Iris pigment epithelial cell (primary cell): ENCODE results near the gene SSBP3.
"Not testable (repeated sequence)": the region's sequence is repeated elsewhere in the genome, so short reads cannot be mapped to it uniquely, and the experiment has no call there.

Source experiments
- DNase-seq: peaks from one replicate; pipeline ENCODE4 v3.0.0-alpha.2; 2011; ENCODE audit warnings: low read depth

The SSBP3 gene

DNA sequence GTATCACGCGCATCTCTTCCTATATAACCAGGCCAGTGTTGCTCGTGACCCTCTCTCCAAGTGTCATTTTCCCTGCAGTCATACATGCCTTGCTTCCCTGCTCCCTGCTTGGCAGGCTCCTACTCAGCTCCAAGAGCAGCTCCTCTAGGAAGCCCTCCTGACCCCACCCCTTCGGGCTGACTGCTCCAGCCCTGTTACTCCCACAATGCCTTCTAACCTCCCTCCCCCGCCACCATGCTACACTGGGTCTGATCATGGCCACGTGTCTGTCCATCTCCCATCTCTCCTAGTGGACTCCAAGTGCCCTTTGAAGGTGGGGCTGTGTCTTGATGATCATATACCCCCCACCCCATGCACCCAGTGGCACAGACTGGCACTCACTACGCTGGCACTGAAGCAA, 161.5 kb downstream of the SSBP3 start:
- no peak for DNase-seq

DNA sequence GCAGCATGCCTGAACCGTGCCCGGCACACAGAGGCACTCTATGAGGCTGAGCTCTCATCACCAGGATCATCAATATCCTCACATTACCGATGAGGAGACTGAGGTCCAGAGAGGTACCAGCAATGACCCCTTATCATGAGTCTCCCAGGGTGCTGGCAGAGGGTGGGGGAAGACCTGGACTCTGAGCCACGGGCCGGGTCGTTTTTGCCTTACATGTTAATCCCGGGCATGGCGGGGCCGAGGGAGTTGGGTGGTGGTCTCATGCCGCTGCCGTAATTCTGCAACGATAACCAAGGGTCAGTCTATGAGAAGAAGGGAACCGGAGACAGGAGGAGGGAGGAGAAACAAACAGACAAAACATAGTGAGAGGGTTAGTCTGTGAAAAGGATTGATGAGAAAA, 163.2 kb downstream of the SSBP3 start:
- no peak for DNase-seq

DNA sequence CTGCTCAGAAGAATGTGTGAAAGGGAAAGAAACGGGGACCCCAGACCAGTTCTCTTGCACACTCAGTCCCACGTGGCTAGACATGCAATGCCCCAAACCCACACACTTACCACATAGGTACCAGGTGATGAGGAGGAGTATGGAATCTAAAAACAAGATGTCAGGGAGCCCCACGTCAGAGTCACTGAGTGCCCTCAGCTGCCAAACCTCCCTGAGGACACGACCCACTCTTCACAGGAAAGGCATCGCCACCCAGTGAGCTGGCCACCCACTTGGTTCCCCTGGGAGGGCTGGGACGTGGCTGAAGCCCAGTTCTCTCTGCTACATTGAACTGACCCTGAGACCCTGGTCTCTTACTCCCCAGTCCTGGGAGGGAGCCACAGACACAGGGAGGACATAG, 164.8 kb downstream of the SSBP3 start:
- no peak for DNase-seq

DNA sequence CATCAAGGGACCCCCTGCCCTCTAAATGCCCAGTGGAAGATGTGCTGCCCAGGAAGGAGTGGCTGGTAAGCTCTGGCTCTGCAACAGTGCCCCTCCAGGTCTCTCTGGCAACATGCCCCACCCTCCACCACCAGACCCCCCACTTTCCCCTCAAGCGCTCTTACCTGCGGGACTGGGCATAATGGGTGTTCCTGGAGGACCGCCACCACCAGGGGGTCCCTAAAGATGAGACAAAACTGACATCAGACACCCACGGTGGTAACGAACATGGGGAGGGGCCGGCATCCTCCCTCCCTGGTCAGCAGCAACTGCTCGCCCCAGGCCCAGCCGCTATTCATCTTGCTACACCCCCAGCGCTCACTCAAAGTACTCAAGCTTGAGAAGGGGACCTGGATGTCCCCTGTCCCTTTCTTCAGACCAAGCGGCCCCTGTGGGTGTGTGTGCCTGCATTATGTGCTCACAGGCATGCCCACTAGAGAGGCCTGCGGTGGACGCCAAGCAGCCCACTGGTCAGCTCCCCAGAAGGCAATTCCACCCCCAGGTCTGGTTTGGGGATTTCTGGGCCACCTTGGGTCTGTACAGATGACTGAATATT, 165.4 kb downstream of the SSBP3 start:
- DNase-seq, result no peak

DNA sequence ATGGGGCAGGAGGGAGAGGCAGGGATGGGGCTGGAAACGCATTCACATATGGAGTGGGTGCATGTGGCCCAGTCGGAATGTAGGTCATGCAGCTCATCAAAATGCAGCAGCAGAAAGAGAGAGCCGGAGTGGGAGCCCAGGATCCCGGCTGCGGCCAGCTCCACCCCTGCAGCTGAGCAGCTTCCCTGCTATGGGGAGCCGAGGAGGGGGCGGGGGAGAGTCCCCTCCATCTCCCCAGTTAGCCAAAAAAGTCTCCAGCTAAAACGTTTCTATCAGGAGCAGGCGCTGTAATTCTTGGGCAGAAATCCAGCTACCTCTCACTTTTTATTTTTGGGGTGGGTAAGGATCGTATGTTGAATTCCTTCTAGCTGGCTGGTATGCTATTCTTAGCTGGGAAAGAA, 166.6 kb downstream of the SSBP3 start:
- no peak for DNase-seq

DNA sequence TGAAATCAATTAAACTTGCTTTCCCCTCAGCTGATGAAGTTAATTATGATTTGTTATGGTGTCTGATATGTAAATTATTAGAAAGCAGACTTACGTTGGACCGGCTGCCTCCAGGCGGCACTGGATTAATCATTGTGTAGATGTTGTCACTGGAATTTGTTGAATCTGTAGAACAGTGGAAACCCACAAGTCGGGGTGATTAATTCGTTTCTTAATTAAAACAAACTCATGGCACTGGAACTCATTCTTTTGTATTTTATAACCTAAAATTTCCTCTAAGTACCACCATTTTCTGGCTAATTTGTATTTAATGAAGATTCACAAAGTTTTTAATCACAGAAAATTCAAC, 167.2 kb downstream of the SSBP3 start:
- no peak for DNase-seq

DNA sequence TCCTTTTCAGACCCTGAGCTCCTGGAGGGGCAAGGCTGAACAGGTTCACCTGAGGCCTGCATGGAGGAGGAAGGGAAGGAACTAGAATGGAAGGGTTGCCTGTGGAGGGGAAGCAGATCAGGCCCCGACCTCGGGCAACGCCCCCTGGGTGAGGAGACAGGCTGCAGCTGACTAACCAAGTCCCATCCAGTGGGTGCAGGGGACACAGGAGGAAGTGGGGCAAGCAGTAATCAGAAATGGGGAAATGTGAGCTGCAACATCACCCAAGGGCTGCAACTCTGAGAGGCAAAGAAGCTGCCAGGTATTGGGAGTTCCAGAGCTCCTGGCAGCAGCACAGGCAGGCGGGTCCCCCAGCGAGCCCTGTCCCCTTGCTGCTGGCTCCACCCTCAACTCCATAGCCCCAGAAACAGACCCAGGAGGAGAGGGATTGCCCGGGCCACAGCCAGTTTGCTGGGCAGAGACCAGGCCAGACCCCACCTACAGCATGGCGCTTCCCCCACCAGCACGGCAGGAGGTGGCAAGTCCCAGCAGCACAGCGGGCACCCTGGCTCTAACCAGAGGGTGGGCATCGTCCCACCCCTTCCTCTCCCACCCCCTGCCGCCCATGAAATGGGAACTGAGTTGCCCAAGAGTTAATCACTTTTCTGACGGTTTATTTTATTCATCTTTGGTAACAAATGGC, 167.7 kb downstream of the SSBP3 start:
- DNase-seq, result no peak

DNA sequence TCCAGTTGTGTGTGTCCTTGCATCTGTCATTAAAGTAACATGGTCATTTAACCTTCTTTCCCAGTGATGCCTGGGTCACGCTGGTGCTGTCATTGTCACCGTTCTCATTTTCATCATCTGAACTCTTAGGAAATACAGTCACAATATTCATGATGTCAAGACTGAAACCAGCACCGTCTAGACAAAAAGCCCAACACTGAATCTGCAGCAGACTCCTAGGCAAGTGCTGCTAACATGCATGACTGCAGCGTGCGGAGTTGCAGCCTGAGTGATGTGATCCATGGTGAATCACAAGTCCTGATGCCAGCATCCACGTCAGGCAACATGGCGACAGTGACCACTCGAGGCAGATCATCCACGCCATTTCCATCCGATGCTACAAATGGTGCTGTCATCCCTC, 168.6 kb downstream of the SSBP3 start:
- DNase-seq, result no peak

DNA sequence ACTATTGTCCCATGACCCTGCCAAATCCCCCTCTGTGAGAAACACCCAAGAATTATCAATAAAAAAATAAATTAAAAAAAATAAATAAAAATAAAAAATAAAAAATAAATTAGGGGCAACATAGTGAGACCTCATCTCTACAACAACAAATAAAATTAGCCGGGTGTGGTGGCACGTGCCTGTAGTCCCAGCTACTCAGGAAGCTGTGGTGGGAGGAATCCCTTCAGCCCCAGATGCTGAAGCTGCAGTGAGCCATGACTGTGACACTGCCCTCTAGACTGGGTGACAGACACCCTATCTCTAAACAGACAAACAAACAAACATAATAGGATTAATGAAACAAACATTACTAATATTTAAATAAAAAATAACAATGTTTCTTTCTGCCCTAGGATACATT, 171.9 kb downstream of the SSBP3 start:
- DNase-seq, result no peak

DNA sequence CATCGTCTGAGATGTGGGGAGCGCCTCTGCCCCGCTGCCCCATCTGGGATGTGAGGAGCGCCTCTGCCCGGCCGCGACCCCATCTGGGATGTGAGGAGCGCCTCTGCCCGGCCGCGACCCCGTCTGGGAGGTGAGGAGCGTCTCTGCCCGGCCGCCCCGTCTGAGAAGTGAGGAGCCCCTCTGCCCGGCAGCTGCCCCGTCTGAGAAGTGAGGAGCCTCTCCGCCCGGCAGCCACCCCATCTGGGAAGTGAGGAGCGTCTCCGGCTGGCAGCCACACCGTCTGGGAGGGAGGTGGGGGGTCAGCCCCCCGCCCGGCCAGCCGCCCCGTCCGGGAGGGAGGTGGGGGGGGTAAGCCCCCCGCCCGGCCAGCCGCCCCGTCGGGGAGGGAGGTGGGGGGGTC, 173.0 kb downstream of the SSBP3 start:
- DNase-seq, result not testable (repeated sequence)

DNA sequence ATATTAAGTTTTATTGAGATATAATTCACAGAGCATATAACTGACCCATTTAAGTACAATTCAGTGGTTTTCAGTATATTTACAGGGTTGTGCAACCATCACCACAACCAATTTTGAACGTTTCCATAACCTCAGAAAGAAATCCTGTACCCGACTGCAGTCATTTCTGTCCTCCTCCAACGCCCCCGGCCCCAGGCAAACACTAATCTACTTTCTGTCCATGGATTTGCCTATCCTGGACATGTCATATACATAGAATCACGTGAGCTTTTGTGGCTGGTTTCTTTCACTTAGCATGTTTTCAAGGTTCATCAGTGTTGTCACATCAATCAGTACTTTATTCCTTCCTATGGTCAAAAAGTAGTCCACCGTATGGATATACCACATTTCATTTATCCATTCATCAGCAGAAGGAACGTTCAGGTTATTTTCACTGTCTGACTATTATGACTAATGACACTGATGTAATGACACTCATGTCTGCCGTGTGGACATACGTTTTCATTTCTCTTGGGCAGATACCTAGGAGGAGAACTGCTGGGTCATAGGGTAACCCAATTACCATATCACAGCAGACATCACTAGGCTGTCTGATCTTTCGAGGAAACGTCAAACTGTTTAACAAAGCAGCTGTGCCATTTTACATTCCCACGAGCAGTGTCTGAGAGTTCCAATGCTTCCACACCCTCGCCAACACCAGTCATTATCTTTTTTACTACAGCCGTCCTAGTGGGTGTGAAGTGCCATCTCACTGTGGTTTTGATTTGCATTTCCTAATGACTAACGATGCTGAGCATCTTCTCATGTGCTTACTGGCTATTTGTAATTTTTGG, 175.5 kb downstream of the SSBP3 start:
- DNase-seq, result no peak

DNA sequence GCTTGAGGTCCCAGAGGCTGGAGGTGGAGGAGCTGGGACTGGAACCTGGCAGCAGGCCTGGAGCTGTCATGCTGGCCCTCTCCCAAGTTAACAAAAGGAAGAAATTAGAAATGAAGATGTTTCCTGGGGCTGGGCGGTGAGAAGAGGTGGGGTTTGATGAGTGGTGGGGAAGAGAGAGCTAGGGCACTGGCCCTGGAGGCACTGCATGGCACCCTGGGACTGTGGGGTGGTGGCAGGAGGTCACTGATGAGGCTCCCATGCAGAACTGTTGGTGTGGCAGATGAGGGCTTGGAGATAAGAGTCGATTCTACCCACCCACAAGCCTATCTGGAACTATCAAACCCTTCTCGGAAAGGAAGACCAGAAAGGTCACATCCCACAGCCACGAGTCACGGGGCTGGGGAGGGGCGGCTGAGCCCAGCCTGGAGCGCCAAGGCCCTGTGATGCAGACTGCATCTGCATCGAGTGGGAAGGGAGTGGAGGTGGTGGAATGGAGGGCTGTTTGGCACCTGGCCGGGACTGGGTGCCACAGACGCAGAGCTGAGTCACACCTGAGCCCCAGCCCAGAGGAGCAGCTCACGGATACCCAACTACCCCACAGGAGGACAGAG, 176.8 kb downstream of the SSBP3 start:
- peak; percentile 41 for DNase-seq

DNA sequence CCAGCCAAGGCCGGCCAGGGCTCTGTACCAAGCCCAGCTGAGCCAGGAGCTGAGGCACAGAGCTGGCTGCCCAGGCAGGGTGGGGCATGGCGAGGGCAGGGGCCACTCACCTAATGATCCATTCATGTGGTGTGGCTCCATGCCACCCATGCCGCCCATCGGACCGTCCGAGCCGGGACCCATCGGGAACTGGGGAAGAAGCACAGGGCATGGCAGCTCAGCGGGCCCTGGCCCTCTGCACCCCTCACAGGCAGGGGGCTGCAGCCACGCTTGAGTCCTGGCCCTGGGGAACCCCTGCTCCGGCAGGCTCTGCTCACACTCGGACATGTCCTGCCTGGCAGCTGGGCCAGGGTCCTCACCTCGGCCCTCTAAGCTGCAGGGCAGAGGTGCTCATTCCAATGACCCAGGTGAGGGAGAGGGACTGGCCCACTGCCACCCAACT, 177.5 kb downstream of the SSBP3 start:
- no peak for DNase-seq

DNA sequence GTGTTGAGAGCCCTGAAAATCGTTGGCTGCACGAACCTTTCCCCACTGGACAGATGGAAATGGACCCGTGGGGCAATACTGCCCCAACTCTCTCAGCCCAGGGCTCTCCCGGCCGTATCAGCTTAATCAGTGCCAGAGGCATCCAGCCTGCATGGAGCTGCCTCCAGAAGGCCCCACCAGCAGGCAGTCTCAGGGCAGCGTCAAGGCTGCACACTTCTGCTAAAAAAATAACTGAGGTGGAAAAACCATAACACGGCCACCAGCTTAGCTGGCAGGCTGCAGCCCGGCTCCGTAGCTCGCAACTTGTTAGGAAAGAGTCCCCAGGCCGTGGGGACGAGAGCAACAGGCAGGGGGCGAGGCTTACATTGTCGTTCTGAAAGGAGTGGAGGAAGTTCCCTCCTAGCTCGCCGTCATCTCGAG, 178.3 kb downstream of the SSBP3 start:
- DNase-seq, result no peak

DNA sequence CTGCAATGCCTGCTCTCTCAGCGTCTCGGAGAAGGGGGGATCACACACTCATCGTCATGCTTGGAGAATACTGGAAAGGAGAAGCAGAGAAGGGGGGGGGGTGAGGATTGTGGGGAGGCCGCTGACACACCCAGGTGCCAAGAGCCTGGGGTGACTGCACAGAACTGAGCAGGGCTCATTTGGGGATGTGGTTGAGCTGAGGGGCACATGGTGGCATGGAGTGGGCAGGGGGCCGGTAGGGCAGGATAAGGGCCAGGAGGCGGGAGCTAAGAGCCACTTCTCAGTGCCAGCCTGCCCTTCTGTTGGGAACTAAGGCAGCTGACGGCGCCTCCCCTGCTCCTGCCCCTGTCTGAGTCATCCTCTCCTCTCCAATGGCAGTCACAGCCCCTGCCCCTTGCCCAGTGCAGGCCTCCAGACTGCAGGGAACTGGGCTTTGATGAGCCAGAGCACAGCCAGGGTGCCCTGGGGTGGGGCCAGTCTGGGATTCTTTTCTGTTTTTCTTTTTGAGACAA, 179.0 kb downstream of the SSBP3 start:
- DNase-seq, result peak; percentile 46

DNA sequence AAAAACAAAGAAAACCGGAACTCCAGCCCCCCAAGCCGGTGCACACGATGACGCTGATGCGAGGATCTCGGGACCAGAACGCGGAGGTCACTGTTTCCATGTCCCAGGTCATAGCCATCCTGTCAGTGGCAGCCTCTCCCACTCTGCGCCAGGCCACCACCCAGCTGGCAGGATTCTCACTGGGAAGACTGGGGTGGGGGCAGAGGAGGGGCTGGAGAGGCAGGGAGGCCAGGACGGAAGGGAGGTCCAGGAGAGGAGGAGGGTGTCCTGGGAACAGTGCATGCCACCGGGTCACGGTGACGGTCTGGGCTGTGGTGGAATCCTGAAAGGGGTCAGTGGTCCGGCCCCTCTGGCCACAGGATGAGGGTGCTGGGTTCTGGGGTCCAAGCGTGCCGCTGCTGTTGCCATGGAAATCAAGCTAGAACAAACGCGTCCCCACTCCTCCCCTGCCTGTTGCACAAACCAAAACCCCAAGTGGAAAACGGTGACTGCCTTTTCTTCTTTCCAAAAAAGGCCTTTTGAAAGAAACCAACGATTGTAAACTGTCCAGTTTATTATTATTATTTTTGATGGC, 180.1 kb downstream of the SSBP3 start:
- DNase-seq, result no peak

DNA sequence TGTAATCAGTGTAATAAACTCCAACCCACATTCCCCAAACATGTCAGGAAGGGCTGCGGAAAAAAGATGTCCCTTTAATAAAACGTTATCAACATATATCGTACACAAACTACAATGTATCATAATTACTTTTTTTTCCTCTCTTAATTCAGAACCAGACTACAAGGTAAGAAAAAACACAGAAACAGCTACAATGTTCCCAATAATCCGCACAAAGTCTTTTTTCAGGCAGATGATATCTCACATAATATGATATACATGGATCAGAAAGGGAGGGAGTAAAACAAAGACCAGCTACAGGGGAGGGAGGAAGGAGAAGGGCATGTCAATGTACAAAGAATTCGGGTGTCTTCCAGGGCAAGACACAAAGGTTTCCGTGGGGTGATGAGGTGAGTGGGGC, 180.8 kb downstream of the SSBP3 start:
- no peak for DNase-seq

DNA sequence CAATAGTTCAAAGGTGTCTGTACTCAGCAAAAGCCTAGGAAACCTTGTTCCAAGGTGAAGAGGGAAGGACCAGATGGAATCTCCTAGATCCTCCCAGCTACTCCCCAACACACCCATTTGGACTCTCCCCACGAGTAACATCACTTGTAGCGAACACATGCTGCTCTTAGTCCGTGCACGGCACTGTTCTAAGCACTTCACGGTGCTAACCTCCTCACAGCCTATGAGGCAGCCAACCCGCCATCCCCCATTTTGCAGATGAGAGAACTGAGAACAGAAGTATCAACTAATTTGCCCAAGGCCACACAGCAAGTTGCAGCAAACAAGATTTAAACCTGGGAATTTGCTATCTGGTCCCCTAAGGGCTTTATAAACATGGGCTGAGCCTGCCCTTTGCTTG, 182.0 kb downstream of the SSBP3 start:
- no peak for DNase-seq

DNA sequence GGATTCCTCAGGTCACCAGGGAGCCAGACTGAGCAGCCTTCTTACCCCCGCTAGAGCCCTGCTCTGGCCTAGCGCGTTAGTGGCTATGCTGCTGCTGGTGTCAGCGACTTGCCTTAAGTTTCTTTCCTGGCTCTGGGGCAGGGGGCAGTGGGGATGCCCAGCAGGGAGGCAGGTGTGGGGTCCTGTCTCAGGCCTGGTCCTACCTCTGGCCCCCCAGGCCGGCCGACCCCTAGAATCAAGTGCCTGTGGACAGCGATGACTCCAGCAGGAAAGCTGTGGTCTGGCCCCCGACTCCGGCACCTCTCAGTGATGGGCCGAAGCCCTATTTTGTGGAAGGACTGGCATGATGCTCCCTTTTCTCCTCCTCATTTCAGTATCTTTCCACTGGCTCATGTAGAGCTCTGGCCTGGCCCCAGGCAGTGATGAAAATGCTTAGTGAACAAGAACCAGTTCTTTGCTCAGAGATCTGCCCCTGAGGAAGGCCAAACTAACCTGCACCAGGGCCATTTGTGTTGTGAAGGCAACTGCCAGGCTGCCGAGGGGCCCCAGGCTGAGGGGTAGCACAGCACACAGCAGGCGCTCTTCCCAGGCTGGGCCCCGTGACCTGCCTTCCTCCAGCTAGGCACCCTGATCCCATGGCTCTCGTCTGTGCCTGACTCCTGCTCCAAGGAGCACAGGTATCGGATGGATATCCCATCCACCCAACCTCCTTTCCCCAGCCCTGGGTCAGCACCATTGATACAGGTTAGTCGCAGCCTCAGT, 182.6 kb downstream of the SSBP3 start:
- no peak for DNase-seq

DNA sequence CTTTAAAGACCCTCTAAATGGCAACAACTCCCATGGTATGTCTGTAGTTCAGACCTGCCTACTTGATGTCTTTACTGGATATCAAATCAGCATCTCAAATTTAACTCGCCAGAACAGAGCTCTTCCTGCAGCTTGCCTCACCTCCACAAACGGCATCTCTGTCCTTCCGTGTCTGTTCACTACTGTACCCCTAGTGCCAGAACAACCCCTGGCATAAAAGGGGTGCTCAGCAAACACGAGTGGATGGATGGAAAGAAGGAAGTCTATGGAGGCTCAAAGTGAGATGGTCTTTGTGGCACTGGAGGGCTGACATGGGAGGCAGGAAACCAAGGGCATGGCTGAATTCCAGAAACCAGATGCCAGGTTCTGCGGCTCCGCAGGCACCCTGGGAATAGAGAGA, 183.5 kb downstream of the SSBP3 start:
- no peak for DNase-seq

DNA sequence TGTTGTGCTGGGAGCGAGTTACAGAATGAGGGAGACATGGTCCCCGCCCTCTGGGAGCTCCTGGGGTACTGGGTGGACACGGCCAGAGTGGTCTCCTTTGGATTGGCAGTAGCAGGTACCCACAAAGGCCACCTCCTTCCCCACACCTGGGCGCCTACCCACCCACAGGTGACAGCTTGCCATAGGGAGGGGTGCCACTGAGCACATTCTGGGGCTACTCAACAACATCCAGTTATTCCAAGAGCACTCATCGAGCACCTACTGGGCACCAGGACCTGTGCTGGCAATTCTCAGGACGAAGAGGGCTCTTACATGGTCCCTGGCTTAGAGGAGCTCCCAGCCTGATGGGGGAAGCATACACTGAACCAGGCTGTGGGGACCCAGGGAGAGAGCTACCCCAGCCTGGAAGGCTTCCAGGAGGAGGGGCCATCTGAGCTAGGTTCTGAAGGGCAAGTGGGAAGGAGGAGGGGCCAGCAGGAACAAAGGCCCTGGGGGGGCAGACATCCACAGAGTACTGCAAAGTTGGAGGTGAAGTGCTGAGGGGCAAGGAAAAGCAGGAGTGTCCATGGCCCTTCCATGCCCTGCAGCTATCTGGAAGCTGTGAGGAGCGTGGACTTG, 184.2 kb downstream of the SSBP3 start:
- DNase-seq, result no peak
